Stimulated activated CD4-positive, alpha-beta T cell treated with anti-CD3 and anti-CD28 coated beads, Interleukin-2, amount 100 ng/mL, for 4 hours (primary cell): ENCODE data around the gene RNF144B.
"Not testable (repeated sequence)": the region's sequence is repeated elsewhere in the genome, so short reads cannot be mapped to it uniquely, and the experiment has no call there.

Experiments used
- DNase-seq: peaks from one replicate; pipeline ENCODE4 v3.0.0-alpha.2; 2020; ENCODE audit warnings: low read depth

RNF144B gene

GRCh38 chr6:18444111-18444510 is 57.0 kb downstream of the RNF144B start:
- no peak for DNase-seq

DNA sequence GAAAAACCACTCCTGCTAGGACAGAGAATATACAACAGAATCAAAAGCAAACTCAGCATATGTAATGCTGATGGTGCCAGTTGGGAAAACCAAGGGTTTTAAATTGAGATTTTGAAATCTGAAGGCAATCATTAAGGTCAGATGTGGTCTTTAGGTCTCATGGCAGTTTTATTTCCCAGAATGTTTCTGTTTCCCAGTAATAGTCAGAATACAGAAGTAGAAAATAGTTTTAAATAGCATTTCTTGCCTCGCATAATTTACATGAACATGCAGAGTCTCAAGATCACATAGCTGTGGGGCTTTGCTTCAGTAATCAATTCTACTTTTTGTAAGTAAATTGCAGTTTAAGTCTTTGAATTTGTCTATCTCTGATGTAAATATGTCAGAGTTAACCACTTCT is 58.1 kb downstream of the RNF144B start:
- no peak for DNase-seq

GRCh38 chr6:18446771-18447170 is 59.6 kb downstream of the RNF144B start:
- DNase-seq, result no peak

- DNase-seq, result no peak
Measured at GRCh38 chr6:18447552-18447951, 60.4 kb downstream of the RNF144B start.

DNA sequence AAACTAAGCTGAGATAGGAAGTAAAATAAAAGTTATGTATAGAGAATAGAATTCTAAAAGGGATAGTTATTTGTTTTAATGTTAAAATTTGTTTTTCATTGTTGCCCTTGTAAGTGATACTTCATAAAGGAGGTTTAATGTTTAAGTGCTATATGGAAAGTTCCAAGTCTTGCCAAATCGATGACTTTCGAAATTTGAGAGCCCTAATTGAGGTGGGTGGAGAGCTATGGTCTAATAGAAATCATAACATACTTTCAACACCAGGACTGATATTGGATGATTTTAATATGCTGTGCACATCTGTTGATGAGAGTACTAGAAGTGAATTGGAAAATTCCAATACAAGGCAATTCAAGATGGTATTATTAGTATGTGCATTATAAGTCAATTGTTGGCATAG is 64.6 kb downstream of the RNF144B start:
- no peak for DNase-seq

GRCh38 chr6:18454446-18454845 is 67.3 kb downstream of the RNF144B start:
- DNase-seq, result no peak

DNA sequence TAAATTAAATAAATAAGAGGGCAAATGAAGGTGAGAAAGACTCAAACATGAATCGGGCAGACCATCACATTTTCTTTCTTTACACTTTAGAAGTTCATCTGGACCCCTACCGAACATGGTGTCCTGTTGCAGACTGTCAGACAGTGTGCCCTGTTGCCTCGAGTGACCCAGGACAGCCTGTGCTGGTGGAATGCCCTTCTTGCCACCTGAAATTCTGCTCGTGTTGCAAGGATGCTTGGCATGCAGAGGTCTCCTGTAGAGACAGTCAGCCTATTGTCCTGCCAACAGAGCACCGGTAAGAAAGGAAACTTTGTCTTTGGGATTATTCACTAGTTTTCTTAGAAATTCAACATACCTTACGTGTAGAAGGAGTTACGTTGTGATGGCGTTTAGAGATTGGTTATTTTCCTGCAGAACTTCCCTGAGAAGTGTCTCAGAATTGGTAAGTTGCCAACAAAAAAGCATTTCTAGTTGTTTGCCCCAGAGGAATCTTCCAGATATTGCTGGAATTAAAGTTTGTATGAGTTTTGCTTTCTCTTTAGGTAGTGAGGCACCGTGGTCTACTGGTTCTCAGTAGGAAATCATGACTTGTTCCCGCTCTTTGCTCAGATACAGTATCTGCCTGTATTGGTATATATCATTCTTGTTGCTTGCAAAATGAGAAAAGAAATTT is 70.1 kb downstream of the RNF144B start:
- DNase-seq, result no peak

- DNase-seq, result not testable (repeated sequence)
Measured at GRCh38 chr6:18458086-18458485, 70.9 kb downstream of the RNF144B start.

- DNase-seq, result no peak
Measured at GRCh38 chr6:18463429-18463828, 76.3 kb downstream of the RNF144B start.

DNA sequence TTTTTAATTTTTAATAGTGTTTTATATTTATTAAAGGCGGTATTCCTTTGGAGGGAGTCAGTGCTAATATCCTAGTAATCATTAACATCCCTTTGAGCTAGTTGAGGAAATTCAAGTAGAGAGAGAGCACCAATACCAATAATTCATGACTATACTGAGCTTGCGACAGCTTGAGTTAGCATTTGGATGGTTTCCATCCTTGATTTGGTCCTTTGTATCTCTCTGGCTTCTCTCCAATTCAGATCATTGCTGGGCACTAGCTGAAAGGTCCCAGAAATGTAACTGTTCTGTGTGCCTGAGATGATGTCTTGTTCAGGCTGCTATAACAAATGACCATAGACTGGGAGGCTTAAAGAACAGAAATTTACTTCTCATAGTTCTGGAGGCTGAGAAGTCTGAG is 77.0 kb downstream of the RNF144B start:
- no peak for DNase-seq

GRCh38 chr6:18465410-18466154 is 78.4 kb downstream of the RNF144B start:
- no peak for DNase-seq

GRCh38 chr6:18467741-18468502 is 80.8 kb downstream of the RNF144B start:
- no peak for DNase-seq

- no peak for DNase-seq
Measured at GRCh38 chr6:18468503-18468843, 81.3 kb downstream of the RNF144B start.

DNA sequence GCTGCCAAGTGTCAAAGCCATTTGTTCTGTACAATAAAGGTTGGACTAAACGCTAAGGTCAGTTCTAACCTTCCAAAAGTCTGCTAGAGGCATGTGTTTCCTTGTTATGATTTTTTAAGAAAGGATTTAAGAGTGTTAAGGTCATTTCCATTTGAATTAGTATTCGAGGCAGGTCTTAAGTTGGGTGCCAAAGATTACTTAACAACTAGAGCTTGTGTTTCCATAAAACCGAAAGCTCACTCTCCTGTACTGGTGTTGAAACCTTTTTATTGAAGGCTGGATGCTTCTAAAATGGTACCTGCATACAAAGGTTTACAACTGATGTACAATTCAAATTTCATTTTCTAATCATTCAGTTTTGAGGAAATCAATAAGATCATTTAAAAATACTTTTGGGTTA is 82.4 kb downstream of the RNF144B start:
- DNase-seq, result no peak

GRCh38 chr6:18471232-18471964 is 84.2 kb downstream of the RNF144B start:
- DNase-seq, result no peak

DNA sequence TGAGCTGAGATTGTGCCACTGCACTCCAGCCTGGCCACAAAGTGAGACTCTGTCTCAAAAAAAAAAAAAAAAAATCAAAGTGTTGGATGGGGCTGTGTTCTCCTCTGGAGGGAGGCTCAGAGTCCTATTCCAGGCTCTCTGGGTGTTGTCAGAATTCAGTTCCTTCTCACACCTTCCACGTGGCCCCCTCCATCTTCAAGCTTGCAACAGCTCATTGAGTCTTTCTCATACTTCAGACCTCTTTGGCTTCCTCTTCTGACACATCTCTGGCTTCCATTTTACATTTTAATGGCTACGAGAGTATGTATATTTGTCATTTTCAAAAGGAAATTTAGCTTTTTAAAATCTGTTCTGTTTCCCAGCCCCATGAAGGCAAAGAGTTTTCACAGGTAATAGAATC is 85.8 kb downstream of the RNF144B start:
- no peak for DNase-seq

- no peak for DNase-seq
Measured at GRCh38 chr6:18473755-18474154, 86.6 kb downstream of the RNF144B start.

- no peak for DNase-seq
Measured at GRCh38 chr6:18477301-18477941, 90.3 kb downstream of the RNF144B start.

- no peak for DNase-seq
Measured at GRCh38 chr6:18478610-18479009, 91.5 kb downstream of the RNF144B start.

- DNase-seq, result no peak
Measured at GRCh38 chr6:18481870-18482269, 94.7 kb downstream of the RNF144B start.

DNA sequence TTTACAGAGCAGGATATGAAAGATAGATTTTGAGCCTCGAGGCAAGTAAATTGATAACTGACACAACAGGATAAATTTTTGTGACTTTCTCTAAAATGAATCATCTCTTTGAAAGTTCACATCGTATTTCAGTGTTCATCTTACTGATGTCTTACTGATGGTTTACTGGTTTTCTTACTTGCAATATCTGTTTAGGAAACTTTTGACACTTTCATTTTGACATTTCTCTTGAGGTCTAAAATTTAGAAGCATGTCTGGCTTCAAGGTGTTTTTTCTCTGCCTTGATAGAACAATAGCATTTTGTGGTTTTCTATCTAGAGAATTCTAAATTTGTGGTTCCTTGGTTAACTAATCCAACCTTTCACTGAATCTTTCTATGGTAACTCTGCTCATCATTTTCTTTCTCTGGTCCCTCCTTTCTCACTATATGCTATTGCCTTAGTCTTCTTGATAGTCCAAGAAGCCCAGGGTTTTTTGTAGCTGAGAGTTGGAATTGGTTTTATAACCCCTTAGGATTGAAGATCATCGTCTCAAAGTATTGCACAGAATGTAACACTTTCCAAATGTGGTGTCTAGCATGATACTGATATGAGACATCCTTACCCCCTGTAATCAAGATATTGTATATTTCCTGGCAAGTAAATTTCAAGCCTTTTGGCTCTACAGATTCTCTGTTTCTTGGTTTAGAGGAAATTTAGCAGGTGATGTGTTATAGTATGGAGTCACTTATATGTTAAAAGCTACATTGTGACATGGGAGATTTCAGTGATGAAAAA is 98.7 kb downstream of the RNF144B start:
- no peak for DNase-seq
